SHP77 (cell line): ENCODE data around the gene LCN6.
A peak's percentile ranks its signal among the peaks of the same experiment; 100 is the strongest.
"Not testable (repeated sequence)": the region's sequence is repeated elsewhere in the genome, so short reads cannot be mapped to it uniquely, and the experiment has no call there.

Experiments
- DNase-seq, 2 experiments: peaks; one replicate each; lab custom pipeline; 2025; lab: John Stamatoyannopoulos, UW

The LCN6 gene

DNA sequence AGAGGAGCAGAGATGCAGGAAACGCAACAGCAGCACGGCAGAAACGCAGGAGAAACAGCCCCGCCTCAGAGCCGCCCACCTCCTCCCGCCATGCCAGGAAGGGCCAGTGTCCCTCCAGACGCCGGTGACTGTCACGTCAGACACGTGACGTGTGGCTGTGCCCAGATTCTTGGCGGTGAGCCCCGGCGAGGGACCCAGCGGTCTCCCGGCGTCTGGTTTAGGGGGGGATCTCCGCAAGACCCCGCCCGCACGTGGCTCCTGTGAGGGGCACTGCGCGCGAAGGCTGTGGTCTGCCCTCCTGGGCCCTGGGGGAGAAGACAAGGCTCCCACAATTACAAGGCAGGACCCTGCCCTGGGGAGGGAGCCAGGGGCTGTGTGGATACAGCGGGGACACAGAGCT, 12.1 kb upstream of the LCN6 start:
- no peak for DNase-seq

GRCh38 chr9:136759436-136760325, 11.4 kb upstream of the LCN6 start:
- DNase-seq: no peak

- DNase-seq: no peak
Observed at GRCh38 chr9:136759001-136759400, 10.7 kb upstream of the LCN6 start.

- DNase-seq: no peak
Observed at GRCh38 chr9:136757751-136758140, 9.4 kb upstream of the LCN6 start.

DNA sequence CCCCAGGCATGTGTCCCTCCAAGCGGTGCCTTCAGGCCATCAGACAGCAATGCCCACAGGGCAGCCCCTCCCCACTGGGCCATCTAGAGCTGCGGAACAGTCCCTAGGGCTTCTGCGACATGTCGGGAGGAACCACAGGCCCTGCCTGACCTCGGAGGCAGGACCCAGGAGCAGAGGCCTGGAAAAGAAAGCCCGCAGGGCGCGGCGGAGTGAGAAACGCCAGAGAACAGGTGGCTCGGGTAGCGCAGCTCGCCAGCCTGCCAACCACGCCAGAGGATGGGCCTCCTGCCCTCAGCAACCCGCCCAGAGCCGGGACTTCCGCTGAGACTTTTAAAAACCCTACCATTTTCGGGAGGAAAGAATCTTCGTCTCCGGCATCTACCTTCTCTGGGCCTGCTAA, 9.0 kb upstream of the LCN6 start:
- DNase-seq: no peak

DNA sequence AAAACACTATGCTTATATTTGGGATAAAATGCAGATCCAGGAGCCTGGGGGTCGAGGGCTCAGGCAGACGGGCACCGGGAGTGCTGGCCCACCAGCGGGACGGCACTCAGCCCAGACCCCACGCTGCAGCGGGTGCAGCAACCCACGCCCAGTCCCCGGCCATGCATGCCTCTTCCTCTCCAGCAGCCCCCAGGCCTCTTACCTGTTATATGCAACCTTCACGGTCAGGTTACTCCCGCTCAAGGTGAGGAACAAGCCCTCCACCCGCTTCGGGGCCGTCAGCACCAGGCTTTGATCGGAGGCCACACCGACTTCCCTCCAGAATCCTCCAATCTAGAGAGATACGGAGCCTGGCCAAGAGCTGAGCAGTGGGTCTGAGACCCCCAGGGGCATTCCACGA, 8.5 kb upstream of the LCN6 start:
- no peak for DNase-seq

DNA sequence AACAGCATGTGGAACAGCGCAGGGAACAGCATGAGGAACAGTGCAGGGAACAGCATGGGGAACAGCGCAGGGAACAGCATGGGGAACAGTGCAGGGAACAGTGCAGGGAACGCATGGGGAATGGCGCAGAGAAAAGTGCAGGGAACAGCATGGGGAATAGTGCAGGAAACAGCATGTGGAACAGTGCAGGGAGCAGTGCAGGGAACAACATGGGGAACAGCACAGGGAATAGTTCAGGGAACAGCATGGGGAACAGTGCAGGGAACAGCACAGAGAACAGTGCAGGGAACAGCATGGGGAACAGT, 7.8 kb upstream of the LCN6 start:
- no peak for DNase-seq

DNA sequence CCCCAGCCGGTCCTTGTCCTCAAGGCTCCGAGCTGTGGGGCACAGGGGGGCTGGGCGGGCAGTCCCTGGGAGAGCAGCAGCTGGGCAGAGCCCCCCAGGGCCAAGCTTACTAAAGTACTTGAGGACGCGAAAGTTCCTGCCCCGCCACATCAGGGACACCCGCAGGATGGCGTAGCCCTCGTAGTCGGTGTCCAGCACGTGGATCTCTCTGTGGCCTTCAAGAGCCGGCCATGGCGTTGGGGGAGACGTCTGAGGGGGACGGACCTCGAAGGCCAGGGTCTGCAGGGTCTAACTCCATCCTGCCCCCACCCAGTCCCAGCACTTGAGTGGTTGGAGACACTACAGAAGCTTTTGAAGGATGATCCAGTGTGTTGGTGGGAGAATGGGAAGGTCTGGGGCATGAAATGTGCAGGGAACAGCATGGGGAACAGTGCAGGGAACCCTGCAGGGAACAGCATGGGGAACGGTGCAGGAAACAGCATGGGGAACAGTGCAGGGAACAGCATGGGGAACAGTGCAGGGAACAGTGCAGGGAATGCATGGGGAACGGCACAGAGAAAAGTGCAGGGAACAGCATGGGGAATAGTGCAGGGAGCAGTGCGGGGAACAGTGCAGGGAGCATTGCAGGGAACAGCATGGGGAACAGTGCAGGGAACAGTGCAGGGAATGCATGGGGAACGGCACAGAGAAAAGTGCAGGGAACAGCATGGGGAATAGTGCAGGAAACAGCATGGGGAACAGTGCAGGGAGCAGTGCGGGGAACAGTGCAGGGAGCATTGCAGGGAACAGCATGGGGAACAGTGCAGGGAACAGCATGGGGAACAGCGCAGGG, 7.2 kb upstream of the LCN6 start:
- DNase-seq: not testable (repeated sequence)

- no peak for DNase-seq
Observed at GRCh38 chr9:136754626-136755301, 6.4 kb upstream of the LCN6 start.

GRCh38 chr9:136754059-136754572, 5.8 kb upstream of the LCN6 start:
- peak in 1 of 2 experiments; percentile 25 for DNase-seq

DNA sequence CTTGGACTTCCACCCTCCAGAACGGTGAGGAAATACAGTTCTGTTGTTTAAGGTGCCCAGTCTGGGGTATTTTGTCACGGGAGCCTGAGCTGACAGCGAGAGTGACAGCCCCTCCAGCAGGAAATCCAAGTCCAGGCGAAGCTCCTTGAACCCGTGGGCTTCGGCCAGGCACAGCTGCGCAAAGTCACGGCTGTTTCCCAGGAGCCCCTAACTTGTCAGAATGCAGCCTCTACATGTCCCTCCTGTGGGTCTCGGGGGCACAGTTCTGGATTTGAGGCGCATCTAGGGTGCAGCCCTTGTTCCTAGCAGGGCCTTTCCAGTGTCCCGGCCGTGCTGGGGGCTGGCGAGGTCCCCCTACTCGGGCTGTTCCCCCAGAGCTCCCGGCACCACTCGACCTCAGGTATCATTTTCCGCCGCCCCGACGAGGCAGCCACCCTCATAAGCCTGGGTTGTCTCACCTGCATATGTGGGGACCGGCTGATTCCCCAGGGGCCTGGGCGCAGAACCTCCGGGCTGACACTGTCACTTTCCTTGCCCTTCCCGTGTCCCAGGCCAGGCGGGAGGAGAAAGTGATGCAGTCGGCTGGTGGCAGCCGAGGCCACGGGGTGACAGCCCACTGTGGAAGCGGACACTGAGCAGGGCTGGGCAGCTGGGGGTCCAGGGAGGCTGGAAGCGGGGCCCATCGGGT, 5.2 kb upstream of the LCN6 start:
- no peak for DNase-seq

DNA sequence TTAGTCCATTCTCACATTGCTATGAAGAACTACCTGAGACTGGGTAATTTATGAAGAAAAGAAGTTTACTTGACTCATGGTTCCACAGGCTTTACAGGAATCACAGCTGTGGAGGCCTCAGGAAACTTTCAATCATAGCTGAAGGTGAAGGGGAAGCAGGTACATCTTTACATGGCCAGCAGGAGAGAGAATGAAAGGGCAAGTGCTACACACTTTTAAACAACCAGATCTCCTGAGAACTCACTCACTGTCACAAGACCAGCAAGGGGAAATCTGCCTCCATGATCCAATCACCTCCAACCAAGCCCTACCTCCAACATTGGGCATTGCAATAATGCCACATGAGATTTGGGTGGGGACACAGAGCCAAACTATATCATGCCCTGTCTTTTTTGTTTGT, 3.5 kb upstream of the LCN6 start:
- DNase-seq: no peak

- no peak for DNase-seq
Observed at GRCh38 chr9:136751244-136751643, 2.9 kb upstream of the LCN6 start.

DNA sequence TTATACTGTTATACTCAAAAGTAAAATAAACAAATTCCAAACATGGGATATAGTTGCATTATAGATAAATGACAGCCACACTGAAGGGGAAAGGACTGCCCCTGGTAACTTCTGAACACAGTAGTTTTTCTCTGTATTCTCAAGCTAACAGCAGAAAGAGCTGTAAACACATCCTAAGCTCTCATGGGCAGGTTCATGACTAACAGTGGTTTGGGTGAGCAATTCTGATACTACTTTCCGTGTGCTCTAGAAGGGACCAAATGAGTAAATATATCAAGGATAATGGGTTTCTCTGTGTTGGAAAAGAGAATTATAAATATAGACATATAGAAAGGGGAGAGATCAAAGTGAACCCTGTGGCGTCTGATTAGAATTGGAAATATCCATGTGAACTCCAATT, 2.2 kb upstream of the LCN6 start:
- DNase-seq: no peak

DNA sequence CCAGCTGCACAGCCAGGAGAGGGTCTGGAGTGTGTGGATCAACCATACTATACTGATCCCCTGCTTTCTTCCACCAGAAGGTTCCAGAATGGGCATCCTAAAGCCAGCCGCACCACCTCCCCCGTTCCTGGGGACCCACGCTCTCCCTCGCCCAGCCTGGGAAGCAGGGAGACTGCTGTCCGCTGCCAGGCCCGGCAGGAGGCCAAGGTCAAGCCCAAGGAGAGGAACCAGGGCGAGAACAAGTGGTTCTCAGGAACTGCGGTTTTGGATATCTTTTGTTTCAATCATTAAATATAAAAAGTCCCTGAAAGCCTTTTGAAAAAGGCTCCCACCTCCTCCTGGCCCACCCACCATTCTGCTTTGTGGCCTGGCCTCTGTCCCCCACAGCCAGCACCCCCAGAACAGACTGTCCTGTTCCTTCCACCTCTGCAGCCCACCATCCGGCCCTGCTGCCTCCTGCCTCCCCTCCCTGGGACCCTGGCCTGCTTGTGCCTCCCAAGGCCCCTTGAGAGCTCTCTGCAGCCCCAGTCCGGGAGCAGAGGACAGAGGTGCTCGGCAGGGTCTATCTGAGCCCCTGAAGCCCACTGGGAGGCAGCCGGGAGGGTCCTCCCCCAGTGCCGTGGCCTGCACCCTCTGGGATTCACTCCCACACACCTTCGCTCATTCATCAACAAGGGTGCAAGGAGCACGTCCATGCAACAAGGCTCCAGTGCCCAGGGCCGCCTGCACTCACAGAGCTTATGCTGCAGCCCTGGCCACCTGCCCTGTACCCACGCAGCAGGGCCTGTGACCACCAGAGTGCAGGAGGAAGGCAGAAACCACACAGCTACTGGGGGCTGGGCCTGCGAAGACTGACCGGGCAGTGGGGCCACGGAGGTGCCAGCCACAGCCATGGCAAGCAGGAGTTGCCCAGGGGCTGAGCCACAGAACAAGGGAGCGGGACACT, 614 bp upstream of the LCN6 start:
- DNase-seq: no peak

DNA sequence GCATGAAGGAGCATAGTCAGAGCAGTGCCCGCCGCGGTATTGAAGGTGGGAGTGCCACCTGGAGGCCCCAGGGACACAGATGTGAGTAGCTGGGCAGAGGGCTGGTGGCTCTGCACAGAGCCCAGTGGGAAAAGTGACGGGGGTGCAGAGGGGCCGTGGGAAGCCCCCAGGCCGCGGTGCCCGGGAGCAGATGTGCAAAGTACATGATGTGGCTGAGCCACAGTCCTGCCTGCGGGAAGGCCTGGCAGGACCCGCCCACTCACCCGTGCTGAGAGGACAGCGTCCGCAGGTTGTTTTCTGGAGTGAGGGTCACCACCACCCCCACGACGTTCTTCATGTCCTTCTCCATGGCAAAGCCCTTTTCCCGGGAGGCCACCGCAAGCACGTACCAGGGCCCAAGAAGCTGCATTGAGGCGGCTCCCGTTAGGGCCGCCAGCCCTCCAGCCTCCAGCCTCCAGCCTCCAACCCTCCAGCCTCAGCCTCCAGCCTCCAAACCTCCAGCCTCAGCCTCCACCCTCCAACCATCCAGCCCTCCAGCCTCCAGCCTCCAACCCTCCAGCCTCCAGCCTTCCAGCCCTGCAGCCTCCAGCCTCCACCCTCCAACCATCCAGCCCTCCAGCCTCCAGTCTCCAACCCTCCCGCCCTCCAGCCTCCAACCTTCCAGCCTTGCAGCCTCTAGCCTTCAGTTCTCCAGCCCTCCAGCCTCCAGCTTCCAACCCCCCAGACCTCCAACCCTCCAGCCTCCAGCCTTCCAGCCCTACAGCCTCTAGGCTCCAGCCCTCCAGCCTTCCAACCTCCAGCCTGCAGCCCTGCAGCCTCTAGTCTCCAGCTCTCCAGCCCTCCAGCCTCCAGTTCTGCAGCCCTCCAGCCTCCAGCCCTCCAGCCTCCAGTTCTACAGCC, 914 bp downstream of the LCN6 start:
- DNase-seq: no peak

GRCh38 chr9:136746621-136747020, 1.7 kb downstream of the LCN6 start:
- DNase-seq: no peak

GRCh38 chr9:136746155-136746490, 2.2 kb downstream of the LCN6 start:
- DNase-seq: no peak

GRCh38 chr9:136745389-136746154, 2.8 kb downstream of the LCN6 start:
- no peak for DNase-seq
